Activated CD8-positive, alpha-beta memory T cell treated with anti-CD3 and anti-CD28 coated beads for 48 hours (primary cell): ENCODE results near the gene ARHGAP22.

Experiments
- DNase-seq, 3 experiments: peaks; one replicate each; pipeline ENCODE4 v3.0.0-alpha.2; 2020; ENCODE audit warnings: low read depth in 2 of 3, low spot score in 2 of 3

The ARHGAP22 gene

DNA sequence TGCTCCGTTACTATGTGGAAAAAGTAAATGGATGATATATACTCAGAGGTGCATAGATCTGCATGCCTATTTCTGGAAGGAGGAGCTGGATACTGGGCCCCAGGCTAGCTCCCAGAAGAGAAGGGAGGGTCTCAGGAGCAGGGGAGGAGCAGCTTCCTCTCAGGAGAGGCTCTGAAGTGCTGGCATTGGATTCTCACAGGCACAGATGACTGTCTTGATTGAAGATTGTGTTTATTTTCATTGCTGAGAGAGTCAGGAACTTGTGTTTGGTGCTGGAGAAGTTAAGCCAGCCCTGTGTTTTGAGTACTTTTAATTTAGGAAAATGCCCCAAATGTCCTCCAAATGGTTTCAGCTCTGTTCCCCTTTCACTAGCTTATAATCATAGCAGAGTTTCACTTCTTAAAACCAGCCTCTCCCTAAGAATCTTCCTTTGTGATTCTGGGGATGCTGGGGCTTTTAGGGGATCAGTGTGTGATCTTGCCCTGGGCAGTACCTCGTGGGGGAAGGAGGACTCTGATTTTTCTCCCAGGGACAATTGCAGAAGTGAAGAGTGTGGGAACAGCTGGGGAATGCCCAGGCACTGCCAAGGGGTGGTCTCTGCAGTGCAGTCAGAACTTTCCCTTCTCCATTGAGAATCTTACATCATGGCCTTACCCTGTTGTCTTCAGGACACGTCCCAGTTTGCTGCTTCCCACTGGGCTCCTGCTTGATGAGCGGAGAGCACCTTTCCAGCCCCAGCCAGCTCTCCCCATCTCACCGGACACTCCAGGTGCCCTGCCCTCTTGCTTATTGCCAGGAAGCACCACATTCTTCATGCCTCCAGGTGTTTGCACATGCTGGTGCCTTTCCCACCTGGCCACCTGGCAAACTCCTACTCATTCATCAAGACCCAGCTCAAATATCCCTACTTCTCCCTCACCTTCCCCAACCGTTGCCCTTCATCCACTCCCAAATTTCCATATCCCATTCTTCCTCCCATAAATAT is 102.8 kb downstream of the ARHGAP22 start:
- no peak for DNase-seq

GRCh38 chr10:48501226-48501625 is 103.6 kb downstream of the ARHGAP22 start:
- no peak for DNase-seq

- no peak for DNase-seq
These were observed 104.1 kb downstream of the ARHGAP22 start for GRCh38 chr10:48500771-48501170.

DNA sequence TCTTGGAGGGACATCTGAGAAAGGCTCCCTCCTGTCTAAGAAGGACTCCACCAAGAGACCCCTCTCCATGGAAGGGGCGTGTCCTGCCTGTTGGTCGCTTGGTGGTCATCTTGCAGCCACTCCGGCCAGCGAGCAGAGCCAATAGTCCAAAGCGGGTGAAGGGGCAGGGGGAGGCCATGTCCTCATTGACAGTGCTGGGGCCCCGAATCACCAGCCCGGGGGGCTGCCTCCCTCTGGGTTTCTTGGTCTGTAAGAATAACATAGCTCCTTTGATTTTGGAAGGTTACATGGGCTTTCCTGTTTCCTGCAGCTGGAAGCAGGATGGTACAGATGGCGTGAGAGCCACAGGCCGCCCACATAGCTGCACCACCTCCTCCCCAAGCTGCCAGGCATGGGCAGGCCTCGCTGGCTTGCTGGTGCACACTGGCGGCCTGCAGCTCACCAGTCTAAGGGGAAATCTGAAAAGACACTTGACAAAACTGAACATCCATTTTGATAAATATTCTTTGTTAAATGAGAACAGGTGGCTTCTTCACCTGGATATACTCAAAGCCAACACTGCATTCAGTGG is 105.8 kb downstream of the ARHGAP22 start:
- DNase-seq, result no peak

DNA sequence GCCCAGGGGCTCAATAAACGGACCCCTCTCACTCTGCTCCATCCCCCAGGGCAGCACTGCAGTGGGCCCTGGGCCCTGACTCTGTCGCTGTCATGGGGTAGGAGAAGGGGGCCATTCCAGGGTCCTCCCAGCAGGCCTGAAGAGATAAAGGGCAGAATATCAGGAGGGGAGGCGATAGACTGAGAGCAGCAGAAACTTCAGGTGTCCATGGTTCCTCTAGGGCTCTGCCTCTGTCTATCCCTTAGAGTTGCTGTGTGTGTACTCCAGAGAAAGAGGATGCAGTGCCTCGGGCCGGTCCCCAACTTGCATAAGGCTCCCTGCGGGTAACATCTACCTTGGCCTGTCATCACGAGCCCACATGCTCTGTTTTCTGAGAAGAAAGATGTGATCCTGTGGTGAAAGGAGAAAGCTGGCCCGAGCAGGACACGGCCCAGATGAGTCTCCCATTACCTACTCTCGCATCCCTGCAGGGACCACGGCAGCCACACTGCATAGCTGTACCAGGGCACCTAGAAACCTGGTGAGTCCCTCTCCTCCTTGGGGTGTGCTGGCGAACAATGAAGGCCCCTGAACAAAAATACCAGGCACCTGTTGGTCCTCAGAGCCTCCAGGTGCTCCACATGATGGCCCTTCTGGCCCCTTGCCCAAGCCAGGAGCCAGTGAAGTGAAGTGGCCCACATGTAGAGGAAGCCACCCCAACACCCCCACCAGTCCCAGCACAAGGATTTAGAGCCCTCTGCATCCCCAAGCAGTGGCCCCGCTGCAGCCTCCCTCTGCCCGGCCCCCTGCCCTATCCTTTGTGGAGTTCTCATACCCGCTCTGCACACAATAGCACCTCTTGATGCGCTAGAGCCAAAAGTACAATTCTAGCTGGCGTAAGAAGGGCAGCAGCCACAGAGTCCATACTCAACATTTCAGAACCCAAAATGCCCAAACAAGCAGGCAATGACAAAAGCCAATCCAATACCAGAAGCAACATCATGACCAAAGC is 106.8 kb downstream of the ARHGAP22 start:
- DNase-seq, result no peak

DNA sequence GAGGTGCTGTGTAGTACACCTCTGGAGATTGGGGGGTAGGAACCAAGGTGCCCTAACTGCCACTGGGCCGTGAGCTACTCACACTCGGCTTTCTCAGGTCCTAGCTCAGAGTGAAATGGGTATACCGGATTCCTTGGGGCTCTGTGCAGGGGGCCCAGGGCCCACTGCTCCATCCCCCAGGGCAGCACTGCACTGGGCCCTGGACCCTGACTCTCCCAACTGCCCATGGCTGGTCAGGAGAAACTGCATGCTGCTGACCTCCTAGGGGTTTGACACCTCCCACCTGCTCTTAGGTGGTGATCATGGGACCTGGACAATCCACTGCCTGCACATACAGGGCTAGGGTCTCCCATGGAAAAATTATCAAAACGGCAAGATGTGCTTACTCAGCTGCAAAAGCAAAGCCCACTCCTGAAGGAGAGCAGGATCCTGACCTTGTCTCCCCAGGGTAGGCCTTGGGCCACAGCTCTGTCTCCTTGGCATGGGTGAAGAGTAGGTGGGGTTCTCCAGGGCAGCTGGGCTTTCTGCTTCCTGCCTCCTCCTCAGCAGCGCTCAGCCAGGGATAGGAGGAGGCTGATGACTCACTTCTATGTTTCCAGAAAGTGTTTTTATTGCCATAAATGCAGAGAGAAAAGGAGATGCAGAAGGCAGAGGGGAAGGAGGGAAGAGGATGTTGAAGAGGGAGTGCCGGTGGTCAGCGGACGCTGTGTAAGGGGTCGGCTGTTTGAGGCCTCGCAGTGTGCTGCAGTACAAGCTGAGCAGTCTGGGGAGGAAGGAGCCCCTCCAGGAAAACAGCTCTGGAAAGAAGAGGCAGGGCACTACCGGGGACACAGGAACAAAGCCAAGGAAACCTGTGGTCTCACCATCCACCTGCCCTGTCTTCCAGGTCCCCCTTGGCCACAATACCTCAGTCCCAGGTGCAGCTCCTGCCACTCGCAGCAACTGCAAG is 107.8 kb downstream of the ARHGAP22 start:
- DNase-seq, result no peak

DNA sequence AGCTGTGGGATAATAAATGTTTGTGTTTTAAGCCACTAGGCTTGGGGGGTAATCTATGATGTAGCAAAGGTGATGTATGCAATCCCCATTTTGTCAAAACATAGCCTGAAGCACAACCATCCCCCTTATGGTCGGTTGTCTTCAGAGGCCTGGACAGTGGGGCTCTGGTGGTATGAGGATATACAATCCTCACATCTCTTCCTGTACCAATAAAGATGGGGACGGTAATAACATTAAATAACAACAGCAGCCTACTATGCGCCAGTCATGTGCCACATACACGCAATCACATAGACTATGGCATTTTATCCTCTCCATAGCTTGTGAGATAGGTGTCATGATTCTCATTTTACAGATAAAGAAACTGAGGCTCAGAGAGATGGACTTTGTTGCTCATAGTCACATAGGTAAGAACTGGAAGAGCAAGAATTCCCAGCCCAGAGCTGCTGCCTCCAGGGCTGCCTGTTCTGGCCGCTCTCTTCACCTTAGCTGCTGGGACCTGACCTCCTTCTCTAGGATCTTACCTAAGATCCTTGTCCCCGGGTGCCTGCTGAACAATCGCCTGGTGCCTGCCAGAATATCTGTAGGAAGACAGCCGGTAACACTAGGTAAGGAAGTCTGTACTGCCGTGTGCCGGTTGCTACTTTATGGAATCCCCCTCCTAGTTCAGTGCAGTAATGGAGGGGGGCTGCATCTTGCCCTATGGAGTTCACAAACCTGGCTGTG is 108.6 kb downstream of the ARHGAP22 start:
- no peak for DNase-seq

DNA sequence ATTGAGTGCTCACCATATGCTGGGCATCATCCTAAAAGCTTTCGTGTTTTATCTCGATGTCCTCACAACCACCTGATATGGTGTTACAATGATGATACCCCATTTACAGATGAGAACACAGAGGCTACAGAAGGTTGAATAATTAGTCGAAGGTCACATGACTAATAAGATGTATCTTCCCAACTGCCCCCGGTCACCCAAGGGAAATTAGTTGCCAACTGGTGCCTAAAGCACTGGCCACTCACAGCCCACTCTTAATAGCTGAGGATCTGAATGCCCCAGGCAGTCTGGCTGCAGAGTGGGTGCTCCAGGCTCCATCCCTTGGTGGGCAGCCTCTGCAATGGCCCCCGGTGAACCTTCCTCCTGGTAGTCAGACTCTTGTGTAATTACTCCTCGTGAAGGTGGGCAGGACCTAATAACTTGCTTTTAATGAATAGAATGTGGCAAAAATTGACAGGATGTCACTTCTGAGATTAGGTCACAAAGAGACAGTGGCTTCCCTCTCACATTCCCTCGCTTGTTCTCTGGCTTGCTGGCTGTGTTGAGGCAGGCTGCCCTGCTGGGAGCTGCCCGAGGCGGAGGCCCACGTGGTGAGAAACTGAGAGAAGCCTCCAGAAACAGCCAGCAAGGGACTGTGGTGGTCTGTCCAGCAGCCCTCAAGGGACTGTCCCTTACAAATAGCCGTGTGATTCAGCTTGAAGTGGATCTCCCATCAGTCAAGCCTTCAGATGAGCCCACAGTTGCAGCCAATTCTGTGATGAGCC is 109.4 kb downstream of the ARHGAP22 start:
- no peak for DNase-seq

DNA sequence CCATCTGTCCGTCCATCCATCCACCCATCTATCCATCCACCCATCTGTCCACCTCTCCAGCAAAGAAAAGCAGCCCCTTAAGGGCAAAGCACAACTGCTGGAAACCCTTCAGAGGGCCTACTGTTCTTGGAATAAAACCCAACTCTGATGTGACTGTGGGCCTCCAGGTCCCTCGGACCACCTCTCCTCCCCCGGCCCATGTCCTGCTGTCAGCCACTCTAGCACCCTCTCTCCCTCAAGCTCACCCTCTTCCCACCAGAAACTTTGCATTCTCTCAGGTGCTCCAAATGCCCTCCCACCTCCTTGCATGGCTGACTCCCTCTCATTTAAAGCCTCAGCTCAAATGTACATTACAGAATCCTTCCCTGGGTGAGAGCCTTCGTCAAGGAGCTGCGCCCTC is 110.3 kb downstream of the ARHGAP22 start:
- no peak for DNase-seq

DNA sequence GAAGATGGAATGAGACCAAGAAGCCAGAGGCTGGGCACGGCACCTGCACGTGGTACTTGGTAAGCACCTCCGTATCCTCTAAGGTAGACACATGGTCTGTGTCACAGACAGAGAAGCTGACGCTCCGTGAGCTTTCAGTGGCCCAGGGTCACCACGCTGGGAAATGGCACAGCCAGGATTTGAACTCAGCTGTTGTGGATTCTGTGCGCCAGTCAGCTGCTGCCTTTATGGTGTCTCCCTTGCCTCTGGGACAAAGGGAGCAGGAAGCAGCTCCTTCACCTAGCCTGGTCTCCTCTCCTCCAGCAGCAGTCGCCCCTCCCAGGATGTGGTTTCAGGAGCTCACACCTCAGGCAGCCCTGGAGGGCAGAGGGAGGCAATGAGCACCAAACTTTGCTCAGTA is 110.8 kb downstream of the ARHGAP22 start:
- DNase-seq, result no peak

DNA sequence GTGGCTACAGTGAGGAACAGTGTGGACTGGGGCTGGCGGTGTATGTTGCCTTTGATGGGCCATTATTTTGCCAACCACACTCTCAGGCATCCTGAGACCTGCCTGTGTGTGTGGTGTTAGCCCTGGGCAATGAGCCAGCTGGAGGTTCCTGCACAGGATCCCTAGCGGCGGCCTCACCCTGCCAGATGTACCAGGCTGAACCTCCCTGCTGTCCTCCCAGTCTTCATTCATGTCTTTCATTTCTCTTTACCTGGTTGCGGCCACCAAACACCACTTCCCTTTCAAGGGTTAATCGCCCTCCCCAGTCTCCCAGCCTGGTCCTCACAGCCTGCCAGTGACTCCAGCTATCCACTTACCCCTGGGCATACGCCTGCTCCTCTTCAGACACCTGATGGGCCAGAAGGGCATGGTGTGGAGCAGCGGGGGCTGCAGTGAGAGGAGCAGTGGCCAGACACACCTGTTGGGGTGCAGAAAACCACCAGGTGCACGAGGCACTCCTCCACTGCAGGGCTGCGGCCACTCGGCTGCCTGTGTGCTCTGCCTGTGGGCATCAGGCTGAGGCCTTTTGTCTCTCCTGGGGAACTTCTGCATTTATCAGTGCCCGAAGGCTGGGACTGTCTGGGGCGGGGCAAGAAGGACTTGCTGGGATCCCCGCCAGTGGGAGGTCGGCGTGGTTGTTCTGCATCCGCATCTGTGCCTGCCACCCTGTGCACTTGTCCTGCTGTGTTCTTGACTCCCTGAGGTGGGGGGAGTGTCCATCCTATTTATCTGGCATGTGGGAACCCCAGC is 111.6 kb downstream of the ARHGAP22 start:
- no peak for DNase-seq

DNA sequence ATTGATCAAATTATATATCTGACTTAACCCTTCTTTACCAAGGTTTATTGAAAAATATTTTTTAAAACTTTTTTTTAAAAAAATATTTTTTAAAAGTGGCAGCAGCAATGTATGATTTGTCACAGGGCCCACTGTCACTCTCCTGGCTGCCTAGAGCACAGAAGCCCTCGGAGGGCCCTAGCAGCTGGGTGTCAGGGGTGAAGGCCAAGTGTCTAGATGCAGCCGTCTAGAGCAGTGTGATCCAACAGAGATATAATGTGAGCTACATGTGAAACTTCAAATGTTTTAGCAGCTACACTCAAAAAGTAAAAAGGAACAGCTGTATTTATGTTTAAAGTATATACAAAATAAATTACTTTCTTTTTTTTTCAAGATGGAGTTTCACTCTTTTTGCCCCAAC is 112.7 kb downstream of the ARHGAP22 start:
- DNase-seq, result no peak

DNA sequence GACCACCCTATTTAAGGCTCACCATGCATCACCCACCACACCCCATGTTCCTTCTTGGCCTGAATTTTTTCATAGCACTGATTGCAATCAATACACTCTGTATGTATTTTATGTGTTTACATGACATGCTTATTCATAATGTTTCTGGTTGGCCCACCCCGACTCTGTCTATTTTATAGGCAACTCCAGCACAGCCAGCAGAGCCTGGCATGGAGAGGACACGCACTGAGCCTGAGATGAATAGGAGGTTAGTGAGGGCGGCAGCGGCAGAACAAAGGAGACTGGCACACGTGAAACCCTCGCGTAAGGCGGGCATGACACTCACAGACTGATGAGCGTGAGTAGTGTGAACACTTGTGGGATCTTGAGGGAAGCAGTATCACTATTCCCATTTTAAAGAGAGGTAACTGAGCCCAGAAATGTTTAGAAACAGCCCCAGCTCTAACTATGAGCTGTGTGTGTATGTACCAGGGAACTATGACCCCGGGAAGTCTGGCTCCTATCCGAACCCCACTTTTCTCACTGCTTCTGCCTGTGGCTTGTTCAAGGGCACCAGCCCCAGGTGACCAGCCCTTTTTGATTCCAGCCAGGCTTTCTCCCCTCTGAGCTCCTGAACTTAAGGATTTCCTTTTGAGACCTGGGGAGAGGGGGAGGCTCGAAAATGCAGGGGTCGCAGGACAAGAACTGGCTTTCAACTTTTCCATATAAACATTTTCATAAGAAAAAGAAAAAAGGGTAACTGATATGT is 113.3 kb downstream of the ARHGAP22 start:
- DNase-seq, result no peak

DNA sequence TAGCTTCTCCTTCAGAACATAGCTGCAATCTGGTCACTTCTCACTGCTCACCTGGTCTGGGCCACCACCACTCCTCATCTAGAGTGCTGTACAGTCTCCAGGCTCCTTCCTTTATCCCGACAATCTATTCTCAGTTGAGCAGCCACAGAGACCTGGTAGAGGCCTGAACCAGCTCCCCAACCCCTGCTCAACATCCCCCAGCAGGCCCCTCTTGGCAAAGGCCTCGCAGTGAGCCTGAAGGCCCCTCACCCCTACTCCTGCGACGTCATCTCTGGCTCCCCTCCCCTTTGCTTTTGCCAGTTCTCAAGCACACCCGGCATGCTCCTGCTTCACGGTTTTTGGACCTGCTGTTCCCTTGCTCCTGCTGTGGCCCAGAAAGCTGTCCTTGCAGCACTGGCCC is 113.9 kb downstream of the ARHGAP22 start:
- no peak for DNase-seq

DNA sequence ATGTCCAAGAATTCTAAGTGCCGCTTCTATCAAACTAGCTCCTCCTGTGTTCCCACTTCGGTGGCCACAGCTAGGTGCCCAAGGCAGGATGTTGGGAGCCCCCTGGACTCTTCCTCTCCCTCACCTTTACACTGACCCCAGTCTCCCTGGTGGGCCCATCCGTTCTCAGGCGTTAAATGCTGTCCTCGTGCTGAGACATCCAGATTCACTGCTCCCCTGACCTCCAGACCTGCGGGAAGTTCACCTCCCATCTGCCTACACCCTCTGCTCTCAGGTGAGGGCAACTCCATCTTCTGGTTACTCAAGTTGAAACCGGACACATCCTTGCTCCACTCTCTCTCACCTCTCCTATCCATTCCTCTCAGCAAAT is 114.3 kb downstream of the ARHGAP22 start:
- DNase-seq, result no peak

GRCh38 chr10:48489099-48489498 is 115.8 kb downstream of the ARHGAP22 start:
- no peak for DNase-seq

GRCh38 chr10:48487244-48487643 is 117.6 kb downstream of the ARHGAP22 start:
- no peak for DNase-seq
